Measurements from ENCODE around the gene LSR.

The LSR gene

DNA sequence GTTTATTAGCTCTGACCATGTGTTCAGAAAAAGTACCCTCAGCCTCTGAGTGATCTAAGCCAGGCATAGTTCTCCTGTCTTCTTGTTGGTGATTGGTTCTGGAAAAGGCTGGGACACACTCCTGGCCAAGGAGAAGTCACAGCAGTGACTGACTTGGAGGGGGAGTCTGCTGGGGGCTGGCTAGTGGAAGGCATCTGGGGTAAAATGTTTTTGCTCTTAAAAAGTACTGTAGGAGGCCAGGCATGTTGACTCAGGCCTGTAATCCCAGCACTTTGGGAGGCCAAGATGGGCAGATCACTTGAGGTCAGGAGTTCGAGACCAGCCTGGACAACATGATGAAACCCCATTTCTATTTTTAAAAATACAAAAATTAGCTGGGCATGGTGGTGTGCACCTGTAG, 41.9 kb upstream of the LSR start:
- Histone ChIP-seq H3K36me3 (ENCODE audit: insufficient read depth, low read length) (no peaks in the 10 kb centered on the region), H3K27ac (ENCODE audit: low read depth, low read length, poor library complexity, severe bottlenecking) (peak overlapping the region; percentile 98), H3K27me3 (ENCODE audit: insufficient read depth, low read length) (no peaks in the 10 kb centered on the region), H3K79me2 (ENCODE audit: insufficient read depth, low read length) (no peaks in the 10 kb centered on the region), H3F3A (ENCODE audit: insufficient read depth, low read length) (peaks cover 14% of the 10 kb centered on the region), H3K9me2 (ENCODE audit: low read depth, low read length) (no peaks in the 10 kb centered on the region), H3K9ac (ENCODE audit: low read length) (peak overlapping the region; percentile 53), H3K4me2 (ENCODE audit: low read length) (peak overlapping the region; percentile 49), H3K4me1 (ENCODE audit: insufficient read depth, low read length, severe bottlenecking) (peaks cover 74% of the 10 kb centered on the region), H3K9me3 (ENCODE audit: low read length) (no peaks in the 10 kb centered on the region), H3K4me3 (ENCODE audit: low read depth, low read length, poor library complexity, severe bottlenecking) (peak overlapping the region; percentile 25), H4K20me1 (ENCODE audit: insufficient read depth, low read length) (no peaks in the 10 kb centered on the region), H2AFZ (ENCODE audit: low read length) (no peak overlapping the region)
- TF ChIP-seq, protein P1, sequence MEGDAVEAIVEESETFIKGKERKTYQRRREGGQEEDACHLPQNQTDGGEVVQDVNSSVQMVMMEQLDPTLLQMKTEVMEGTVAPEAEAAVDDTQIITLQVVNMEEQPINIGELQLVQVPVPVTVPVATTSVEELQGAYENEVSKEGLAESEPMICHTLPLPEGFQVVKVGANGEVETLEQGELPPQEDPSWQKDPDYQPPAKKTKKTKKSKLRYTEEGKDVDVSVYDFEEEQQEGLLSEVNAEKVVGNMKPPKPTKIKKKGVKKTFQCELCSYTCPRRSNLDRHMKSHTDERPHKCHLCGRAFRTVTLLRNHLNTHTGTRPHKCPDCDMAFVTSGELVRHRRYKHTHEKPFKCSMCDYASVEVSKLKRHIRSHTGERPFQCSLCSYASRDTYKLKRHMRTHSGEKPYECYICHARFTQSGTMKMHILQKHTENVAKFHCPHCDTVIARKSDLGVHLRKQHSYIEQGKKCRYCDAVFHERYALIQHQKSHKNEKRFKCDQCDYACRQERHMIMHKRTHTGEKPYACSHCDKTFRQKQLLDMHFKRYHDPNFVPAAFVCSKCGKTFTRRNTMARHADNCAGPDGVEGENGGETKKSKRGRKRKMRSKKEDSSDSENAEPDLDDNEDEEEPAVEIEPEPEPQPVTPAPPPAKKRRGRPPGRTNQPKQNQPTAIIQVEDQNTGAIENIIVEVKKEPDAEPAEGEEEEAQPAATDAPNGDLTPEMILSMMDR (IDR thresholded peaks at IDR 0.05; ENCODE audit: low read length), result no peak
- TF ChIP-seq EZH2 (IDR thresholded peaks at IDR 0.05; ENCODE audit: borderline replicate concordance, low read length), result no peak

DNA sequence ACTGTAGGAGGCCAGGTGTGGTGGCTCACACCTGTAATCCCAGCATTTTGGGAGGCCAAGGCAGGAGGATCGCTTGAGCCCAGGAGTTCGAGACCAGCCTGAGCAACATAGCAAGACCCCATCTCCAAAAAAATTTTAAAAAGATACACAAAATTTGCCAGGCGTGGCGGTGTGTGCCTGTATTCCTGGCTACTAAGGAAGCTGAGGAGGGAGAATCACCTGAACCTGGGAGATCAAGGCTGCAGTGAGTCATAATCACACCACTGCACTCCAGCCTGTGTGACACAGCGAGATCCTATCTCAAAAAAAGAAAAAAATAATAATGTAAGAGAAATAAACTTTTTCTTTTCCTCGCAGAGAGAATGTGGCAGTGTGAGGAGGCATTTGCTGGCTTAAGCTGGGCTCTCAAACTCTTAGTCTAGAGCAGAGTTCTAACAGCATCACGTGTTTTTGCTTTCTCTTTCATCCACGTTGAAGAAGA, 41.4 kb upstream of the LSR start:
- peaks cover 14% of the 10 kb centered on the region for H3F3A ChIP-seq (ENCODE audit: insufficient read depth, low read length)
- TF ChIP-seq, protein P1 (IDR thresholded peaks at IDR 0.05; ENCODE audit: low read length), result no peak
- no peak for TF ChIP-seq EZH2 (IDR thresholded peaks at IDR 0.05; ENCODE audit: borderline replicate concordance, low read length)
- no peaks in the 10 kb centered on the region for H3K9me2 ChIP-seq (ENCODE audit: low read depth, low read length)
- H3K36me3 ChIP-seq (ENCODE audit: insufficient read depth, low read length), result no peaks in the 10 kb centered on the region
- H3K4me3 ChIP-seq (ENCODE audit: low read depth, low read length, poor library complexity, severe bottlenecking), result no peak overlapping the region
- no peaks in the 10 kb centered on the region for H3K79me2 ChIP-seq (ENCODE audit: insufficient read depth, low read length)
- no peaks in the 10 kb centered on the region for H3K9me3 ChIP-seq (ENCODE audit: low read length)
- no peak overlapping the region for H3K4me2 ChIP-seq (ENCODE audit: low read length)
- no peaks in the 10 kb centered on the region for H4K20me1 ChIP-seq (ENCODE audit: insufficient read depth, low read length)
- peak overlapping the region; percentile 9; the same call in 1 of the 2 replicates for H3K9ac ChIP-seq (ENCODE audit: low read length)
- no peak overlapping the region for H2AFZ ChIP-seq (ENCODE audit: low read length)
- peak overlapping the region; percentile 98 for H3K27ac ChIP-seq (ENCODE audit: low read depth, low read length, poor library complexity, severe bottlenecking)
- H3K4me1 ChIP-seq (ENCODE audit: insufficient read depth, low read length, severe bottlenecking), result peaks cover 80% of the 10 kb centered on the region
- H3K27me3 ChIP-seq (ENCODE audit: insufficient read depth, low read length), result no peaks in the 10 kb centered on the region

DNA sequence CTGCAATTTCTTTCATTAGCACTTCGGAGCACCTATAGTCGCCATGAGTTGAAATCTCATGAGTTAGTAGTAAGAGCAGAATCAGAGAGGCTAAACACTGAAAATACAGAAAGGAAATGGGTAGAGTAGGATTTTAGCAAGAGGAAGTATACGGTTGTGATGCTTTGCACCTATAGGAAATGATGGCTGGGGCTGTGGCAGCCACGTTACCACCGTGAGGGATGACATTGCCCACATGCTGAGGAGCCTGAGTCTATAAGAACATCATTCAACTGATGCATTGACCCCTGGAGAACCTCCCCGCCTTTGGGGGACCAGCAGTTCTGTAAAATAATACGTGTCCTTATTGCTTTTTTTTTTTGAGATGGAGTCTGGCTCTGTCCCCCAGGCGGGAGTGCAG, 40.7 kb upstream of the LSR start:
- H3K4me3 ChIP-seq (ENCODE audit: low read depth, low read length, poor library complexity, severe bottlenecking), result no peak overlapping the region
- no peaks in the 10 kb centered on the region for H3K79me2 ChIP-seq (ENCODE audit: insufficient read depth, low read length)
- H3K9ac ChIP-seq (ENCODE audit: low read length), result no peak overlapping the region; the same call in 1 of the 2 replicates
- peak overlapping the region; percentile 98 for H3K27ac ChIP-seq (ENCODE audit: low read depth, low read length, poor library complexity, severe bottlenecking)
- H3F3A ChIP-seq (ENCODE audit: insufficient read depth, low read length), result peaks cover 14% of the 10 kb centered on the region
- H3K9me2 ChIP-seq (ENCODE audit: low read depth, low read length), result no peaks in the 10 kb centered on the region
- TF ChIP-seq, protein P1 (IDR thresholded peaks at IDR 0.05; ENCODE audit: low read length), result no peak
- no peak for TF ChIP-seq EZH2 (IDR thresholded peaks at IDR 0.05; ENCODE audit: borderline replicate concordance, low read length)
- peak overlapping the region; percentile 7; the same call in 1 of the 2 replicates for H3K4me2 ChIP-seq (ENCODE audit: low read length)
- H3K4me1 ChIP-seq (ENCODE audit: insufficient read depth, low read length, severe bottlenecking), result peaks cover 87% of the 10 kb centered on the region
- H2AFZ ChIP-seq (ENCODE audit: low read length), result peak overlapping the region; percentile 31; the same call in 1 of the 2 replicates
- no peaks in the 10 kb centered on the region for H3K27me3 ChIP-seq (ENCODE audit: insufficient read depth, low read length)
- H4K20me1 ChIP-seq (ENCODE audit: insufficient read depth, low read length), result no peaks in the 10 kb centered on the region
- H3K9me3 ChIP-seq (ENCODE audit: low read length), result no peaks in the 10 kb centered on the region
- no peaks in the 10 kb centered on the region for H3K36me3 ChIP-seq (ENCODE audit: insufficient read depth, low read length)
